ENCODE measurements around the gene AOPEP.

DNA sequence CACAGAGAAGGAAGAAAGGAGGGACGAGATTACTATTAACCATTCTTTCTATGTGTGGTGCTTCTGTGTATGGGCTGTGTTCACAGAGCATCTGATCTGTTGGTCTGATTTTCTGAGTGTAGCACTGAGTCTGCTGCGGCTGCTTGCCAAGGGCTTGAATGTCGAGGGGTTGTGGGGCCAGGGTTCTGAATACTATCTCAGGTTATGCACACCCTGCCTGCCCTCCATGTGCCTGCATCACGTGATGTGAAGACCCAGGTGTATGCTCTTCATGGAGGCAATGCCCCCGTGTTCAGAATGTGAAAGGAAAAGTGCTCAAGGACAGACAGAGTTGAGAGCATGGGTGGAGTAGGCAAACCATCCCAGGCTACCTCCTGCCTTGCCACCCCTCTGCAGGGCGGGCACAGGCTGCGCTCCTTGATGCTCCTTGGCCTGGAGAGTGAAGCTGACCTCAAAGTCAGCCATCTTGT, 336.1 kb downstream of the AOPEP start:
- TF ChIP-seq CBX8 (IDR thresholded peaks at IDR 0.05; ENCODE audit: borderline replicate concordance, extremely low read depth, low read depth, low read length, poor library complexity, severe bottlenecking) (no peak), NUFIP1 (IDR thresholded peaks at IDR 0.05; ENCODE audit: partially characterized antibody) (no peak), CBX2 (IDR thresholded peaks at IDR 0.05; ENCODE audit: insufficient read depth, low read length, poor library complexity, severe bottlenecking) (no peak), POLR2A (conservative IDR thresholded peaks at IDR 0.05) (no peak), BHLHE40 (IDR thresholded peaks at IDR 0.05; ENCODE audit: low read length) (no peak), ZNF347 (CRISPR knock-in tag; IDR thresholded peaks at IDR 0.05; ENCODE audit: low read depth) (no peak), KAT8 (IDR thresholded peaks at IDR 0.05; ENCODE audit: low read depth) (no peak), ZKSCAN1 (IDR thresholded peaks at IDR 0.05; ENCODE audit: low read depth, low read length) (no peak)
- TF ChIP-seq, protein P1, sequence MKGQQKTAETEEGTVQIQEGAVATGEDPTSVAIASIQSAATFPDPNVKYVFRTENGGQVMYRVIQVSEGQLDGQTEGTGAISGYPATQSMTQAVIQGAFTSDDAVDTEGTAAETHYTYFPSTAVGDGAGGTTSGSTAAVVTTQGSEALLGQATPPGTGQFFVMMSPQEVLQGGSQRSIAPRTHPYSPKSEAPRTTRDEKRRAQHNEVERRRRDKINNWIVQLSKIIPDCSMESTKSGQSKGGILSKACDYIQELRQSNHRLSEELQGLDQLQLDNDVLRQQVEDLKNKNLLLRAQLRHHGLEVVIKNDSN (CRISPR knock-in tag; IDR thresholded peaks at IDR 0.05) = no peak
- TF ChIP-seq, protein P2, sequence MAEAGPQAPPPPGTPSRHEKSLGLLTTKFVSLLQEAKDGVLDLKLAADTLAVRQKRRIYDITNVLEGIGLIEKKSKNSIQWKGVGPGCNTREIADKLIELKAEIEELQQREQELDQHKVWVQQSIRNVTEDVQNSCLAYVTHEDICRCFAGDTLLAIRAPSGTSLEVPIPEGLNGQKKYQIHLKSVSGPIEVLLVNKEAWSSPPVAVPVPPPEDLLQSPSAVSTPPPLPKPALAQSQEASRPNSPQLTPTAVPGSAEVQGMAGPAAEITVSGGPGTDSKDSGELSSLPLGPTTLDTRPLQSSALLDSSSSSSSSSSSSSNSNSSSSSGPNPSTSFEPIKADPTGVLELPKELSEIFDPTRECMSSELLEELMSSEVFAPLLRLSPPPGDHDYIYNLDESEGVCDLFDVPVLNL (CRISPR knock-in tag; IDR thresholded peaks at IDR 0.05; ENCODE audit: low read depth) = no peak

Data from K562 (cell line).